Measurements from ENCODE around the gene MRPS9. TPM values are rescaled to one million over a fixed set of nuclear protein-coding genes. Genes with fewer than 3 reads are reported as not detected.

Gene MRPS9
- total RNA-seq, 1 donor from 2014 or later, result 24.5 TPM

- no peak for DNase-seq (ENCODE audit: low spot score)
These were observed 81.1 kb downstream of the MRPS9 start for GRCh38 chr2:105118960-105119359.

- no peak for DNase-seq (ENCODE audit: low spot score)
These were observed 83.6 kb downstream of the MRPS9 start for GRCh38 chr2:105121434-105121833.

GRCh38 chr2:105125428-105125827 lies 87.6 kb downstream of the MRPS9 start:
- DNase-seq (ENCODE audit: low spot score), result peak; percentile 7

- peak; percentile 20 for DNase-seq (ENCODE audit: low spot score)
These were observed 88.1 kb downstream of the MRPS9 start for GRCh38 chr2:105125920-105126319.

- peak; percentile 5 for DNase-seq (ENCODE audit: low spot score)
These were observed 88.5 kb downstream of the MRPS9 start for GRCh38 chr2:105126336-105126735.

GRCh38 chr2:105127289-105127915 lies 89.5 kb downstream of the MRPS9 start:
- DNase-seq (ENCODE audit: low spot score), result no peak

GRCh38 chr2:105129722-105130232 lies 91.9 kb downstream of the MRPS9 start:
- no peak for DNase-seq (ENCODE audit: low spot score)

GRCh38 chr2:105130546-105130945 lies 92.7 kb downstream of the MRPS9 start:
- DNase-seq (ENCODE audit: low spot score), result no peak

GRCh38 chr2:105134081-105134480 lies 96.2 kb downstream of the MRPS9 start:
- no peak for DNase-seq (ENCODE audit: low spot score)

GRCh38 chr2:105135436-105135835 lies 97.6 kb downstream of the MRPS9 start:
- DNase-seq (ENCODE audit: low spot score), result no peak

GRCh38 chr2:105136394-105136793 lies 98.5 kb downstream of the MRPS9 start:
- no peak for DNase-seq (ENCODE audit: low spot score)

GRCh38 chr2:105138643-105139042 lies 100.8 kb downstream of the MRPS9 start:
- no peak for DNase-seq (ENCODE audit: low spot score)

- no peak for DNase-seq (ENCODE audit: low spot score)
These were observed 101.8 kb downstream of the MRPS9 start for GRCh38 chr2:105139556-105140239.

- no peak for DNase-seq (ENCODE audit: low spot score)
These were observed 102.3 kb downstream of the MRPS9 start for GRCh38 chr2:105140240-105140568.

- DNase-seq (ENCODE audit: low spot score), result no peak
These were observed 103.3 kb downstream of the MRPS9 start for GRCh38 chr2:105141099-105141614.

GRCh38 chr2:105142239-105142638 lies 104.4 kb downstream of the MRPS9 start:
- no peak for DNase-seq (ENCODE audit: low spot score)

GRCh38 chr2:105143094-105143466 lies 105.2 kb downstream of the MRPS9 start:
- DNase-seq (ENCODE audit: low spot score), result no peak

GRCh38 chr2:105143467-105144151 lies 105.7 kb downstream of the MRPS9 start:
- no peak for DNase-seq (ENCODE audit: low spot score)

GRCh38 chr2:105144152-105144940 lies 106.5 kb downstream of the MRPS9 start:
- no peak for DNase-seq (ENCODE audit: low spot score)

- no peak for DNase-seq (ENCODE audit: low spot score)
These were observed 107.1 kb downstream of the MRPS9 start for GRCh38 chr2:105144941-105145300.

- DNase-seq (ENCODE audit: low spot score), result no peak
These were observed 111.4 kb downstream of the MRPS9 start for GRCh38 chr2:105149272-105149671.

All from ureter (tissue), 1 donor.